T follicular helper cell (primary cell): ENCODE results near the gene USO1.
A peak's percentile ranks its signal among the peaks of the same experiment; 100 is the strongest.
"Not testable (repeated sequence)": the region's sequence is repeated elsewhere in the genome, so short reads cannot be mapped to it uniquely, and the experiment has no call there.

Experiments
- DNase-seq: peaks from one replicate; pipeline ENCODE4 v3.0.0-alpha.2; 2020; ENCODE audit warnings: low read depth

Gene USO1

DNA sequence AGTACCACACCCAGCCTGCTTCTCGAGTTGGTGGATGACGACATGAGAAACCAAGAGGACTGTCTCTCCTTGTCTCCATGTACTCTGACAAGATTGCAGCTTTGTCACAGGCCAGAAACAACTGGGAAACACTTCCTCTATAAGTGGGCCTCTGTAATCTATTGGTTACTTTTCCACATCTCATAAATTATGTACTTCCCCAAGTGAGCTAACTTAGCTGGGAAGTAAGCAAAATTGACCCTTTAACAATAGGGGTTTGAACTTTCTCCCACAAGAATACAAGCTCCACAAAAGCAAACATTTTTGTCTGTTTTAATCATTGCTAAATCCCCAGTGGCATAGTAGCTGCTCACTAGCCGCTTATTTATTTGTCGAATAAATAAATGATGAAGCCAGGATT lies 14.1 kb upstream of the USO1 start:
- no peak for DNase-seq

DNA sequence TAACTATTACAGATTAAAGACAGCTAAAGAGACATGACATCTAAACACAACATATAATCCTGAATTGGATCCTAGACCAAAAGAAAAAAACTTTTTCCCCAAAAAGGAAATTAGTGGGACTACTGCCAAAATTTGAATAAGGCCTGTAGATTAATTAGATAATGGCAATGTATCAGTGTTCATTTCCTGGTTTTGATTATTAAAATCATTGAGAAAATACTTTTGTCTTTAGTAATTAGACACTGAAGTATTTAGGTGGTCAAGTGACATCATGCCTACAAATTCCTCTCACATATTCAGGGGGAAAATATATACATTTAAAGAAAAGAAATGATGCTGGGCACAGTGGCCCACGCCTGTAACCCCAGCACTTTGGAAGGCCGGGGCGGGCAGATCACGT lies 10.4 kb upstream of the USO1 start:
- DNase-seq = no peak

DNA sequence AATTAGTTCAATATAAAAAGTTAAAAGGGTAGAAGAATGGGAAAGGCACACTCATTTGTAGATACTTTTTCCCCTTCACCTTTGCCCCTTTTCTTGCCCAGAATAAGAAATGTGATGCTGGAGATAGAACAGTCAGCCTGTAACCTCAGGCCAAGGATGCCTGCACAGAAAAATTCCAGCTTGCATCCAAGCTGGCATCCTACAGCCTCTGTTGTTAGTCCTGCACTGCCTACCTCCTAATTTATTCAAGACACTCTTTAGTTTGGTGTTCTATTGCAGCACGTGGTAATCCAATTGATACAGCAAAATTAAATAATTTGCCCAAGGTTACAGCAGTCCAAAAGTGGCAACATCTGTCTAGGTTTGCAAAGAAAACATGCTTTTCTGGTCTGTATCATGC lies 9.7 kb upstream of the USO1 start:
- no peak for DNase-seq

DNA sequence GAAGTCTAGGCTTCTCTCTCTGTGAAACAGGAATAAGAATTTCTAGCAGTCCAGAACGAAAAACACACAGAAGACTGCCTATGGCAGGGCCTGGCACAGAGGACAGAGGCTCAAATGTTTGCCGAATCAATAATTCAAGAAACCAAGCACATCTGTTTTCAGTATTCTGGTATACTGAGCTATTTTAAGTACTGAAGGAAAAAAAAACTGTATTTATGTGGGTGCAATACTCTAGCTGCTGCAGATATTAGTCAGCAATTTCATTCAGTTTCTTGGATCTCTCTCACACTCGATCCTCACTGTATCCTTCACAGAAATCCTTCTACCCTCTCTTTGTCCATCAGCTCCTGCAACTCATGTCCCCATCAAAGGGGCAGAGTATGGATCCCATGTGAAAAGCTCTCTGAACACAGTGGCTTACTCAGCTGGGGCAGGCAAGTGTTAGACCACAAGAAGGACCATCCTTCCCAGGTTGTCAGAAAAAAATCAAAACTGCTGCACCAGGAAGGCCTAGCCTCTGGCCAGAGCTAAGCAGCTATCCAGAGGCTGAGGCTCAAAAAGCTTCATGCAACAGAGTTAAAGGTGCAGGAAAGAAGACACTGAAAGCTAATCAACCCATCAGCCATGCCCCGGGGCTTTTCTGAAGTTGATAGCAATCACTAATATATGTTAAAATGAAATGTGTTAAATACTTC lies 9.1 kb upstream of the USO1 start:
- no peak for DNase-seq

DNA sequence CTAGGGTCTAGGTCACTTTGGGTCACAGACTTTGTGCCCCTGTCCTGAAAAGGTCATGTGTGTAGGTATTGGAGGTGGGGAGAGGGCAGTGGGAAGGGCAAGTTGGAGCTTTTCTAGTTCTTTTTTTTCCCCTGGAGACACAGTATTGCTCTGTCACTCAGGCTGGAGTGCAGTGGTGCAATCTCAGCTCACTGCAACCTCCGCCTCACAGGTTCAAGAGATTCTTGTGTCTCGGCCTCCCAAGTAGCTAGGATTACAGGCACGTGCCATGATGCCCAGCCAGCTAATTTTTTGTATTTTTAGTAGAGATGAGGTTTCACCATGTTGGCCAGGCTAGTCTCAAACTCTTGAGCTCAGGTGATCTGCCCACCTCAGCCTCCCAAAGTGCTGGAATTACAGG lies 8.3 kb upstream of the USO1 start:
- not testable (repeated sequence) for DNase-seq

DNA sequence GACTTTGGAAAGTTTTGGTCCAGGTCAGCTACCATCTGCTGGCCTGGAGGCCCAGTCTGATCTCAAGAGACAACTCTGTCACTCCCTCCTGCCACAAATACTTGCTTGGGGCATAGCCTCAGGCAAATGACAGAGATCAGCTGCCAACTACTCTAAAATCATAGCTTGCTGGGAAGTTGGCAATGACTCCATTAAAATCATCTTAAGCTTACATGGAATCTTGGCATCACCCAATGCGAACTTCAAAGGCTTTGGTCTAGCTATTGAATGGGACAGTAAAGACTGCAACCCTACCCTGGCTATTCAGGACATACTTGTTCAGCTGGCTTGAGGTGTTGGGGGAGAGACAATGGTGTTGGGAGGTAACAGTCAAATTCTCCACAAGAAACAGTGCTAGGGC lies 7.0 kb upstream of the USO1 start:
- DNase-seq = no peak

DNA sequence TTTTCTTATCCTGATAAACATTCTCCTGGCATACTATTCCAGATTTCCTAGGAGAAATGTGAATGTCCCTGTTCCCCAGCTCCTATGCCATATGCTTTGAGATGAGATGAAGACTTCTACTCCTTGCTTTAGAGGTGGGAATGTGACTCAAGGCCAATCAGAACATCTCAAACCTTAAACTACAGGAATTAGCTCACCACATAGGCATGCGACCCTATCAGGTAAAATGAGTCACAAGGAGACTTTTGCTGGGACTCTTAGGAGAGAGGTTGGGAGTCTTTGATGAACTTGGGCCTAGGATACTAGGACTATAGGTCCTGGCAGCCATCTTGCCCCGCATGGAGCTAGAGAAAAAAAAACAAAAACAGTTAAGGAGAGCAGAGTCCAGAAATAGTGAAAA lies 5.8 kb upstream of the USO1 start:
- DNase-seq = no peak

DNA sequence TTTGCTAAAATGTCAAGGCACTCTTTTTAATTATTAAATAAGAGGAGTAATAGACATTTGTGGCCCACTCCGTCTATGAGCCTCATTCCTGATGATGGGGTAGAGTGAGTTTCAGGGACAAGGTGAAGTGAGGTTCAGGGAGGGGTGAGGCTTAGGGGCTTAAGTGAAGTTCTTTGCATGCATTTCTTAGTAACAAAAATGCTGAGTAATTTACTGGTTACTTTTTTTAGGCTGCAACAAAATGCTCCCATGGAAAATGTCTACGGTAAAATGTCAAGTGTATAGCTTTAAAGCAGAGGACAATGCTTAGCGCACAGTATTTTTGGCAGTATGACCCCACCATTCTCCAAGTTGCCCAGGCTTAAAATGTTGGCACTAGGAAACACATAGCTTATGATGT lies 2.0 kb upstream of the USO1 start:
- no peak for DNase-seq

DNA sequence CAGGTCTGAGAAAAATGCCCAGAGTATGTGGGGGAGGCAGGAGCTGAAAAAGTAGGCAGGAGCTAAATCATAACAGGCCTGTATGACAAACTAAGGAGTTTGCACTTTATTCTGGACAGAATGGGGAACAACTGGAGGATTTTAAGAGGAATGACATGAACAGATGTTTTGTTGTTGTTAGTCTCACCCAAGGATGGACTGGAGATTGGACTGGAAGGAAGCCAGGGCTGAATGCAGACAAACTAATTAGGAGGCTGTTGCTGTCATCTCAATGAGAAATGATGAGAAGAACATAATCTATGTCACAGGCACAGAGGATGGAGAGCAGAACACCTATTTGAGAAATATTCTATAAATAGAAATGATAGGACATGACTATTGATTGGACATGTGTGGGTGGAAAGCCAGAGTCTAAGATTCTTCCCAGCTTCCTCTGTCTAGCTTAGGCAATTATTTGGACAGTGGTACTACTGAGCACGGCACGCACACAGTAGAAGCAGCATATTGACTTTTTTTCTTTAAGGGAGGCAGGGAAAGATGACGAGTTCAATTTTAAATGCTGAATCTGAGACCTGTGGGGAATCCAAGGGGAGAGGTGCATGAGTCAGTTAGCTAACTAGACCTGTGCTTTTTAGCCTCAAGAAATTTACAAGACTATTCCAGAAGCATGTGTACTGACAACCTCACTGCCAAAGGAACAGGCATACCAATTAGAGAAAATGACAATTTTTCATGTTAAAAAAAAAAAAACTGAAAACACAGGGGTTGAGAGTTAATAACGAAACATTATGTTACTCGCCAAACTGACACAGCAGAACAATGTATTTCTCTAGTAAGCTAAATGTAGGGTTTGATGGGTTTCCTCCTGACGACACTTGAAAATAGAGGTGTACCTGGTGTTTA lies 963 bp upstream of the USO1 start:
- DNase-seq = no peak

DNA sequence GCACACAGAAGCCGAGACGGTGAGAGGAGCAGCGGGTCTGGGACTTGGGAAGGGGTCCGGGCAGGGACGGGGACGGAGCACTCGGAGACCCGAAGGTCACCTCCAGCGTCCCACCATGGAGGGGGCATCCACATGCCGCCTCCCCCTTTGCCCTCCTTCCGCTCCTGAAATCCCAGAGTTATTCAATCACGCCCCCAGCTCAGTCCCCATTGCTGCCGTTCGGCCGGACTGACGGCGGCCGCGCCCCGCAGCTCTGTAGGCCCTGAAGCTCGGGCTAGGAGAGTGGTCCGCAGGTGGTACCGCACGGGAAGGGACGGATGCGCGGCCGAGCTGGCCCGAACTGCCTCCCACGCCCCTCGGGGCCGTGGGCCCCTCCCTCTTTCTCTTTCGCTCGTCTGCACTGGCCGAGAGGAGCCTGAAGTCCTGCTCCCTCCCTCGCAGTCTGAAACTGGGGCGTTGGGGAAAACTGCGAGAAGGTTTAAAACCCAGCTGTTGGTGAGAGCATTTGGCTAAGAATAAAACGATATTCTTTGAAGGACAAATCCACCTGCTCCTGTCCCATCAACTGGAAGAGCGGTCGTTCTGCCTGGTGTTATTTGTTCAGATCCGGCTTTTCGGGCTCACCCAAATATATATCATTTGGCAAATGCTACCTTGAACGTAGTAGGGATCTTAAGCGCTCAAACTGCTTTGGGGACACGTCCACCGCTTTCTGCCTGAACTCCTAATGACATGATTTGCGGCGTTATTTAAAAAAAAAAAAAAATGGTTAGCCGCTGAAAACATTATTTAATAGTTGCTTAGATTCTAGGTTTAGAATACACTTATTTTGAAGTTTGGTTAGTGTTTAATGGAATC lies 719 bp downstream of the USO1 start:
- peak; percentile 16 for DNase-seq

DNA sequence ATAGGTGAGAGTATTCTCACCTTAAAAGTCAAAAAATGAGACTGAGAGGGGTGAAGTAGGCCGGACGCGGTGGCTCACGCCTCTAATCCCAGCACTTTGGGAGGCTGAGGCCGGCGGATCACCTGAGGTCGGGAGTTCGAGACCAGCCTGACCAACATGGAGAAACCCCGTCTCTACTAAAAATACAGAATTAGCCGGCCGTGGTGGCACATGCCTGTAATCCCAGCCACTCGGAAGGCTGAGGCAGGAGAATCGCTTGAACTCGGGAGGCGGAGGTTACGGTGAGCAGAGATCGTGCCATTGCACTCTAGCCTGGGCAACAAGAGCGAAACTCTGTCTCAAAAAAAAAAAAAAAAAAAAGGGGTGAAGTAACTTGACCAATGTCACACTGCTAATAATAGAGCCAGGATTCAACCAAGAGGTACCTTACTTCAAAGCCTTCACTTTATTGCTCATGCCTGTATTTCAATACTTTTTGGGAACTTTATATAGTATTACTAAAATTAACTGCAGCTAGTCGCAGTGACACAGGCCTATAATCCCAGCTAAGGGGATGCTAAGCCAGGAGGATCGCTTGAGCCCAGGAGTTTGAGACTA lies 1.7 kb downstream of the USO1 start:
- not testable (repeated sequence) for DNase-seq

DNA sequence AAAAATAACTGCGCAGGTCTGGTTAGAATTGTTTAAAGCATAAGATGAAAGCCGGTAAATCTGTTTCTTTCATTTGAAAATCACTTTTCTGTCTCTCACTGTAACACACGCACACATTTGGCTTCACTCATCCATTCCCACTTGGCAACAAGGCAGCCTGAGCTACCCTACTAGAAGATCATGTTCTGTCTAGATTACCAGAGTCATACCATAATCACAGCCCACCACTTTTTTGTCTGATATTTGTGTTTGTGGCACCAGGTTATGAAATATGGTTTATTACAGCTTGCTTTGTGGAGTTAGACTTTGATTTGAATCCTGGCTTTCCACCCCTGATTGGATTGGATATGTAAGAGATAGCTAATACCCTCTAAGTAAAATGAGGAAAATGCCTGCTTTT lies 2.2 kb downstream of the USO1 start:
- DNase-seq = no peak

DNA sequence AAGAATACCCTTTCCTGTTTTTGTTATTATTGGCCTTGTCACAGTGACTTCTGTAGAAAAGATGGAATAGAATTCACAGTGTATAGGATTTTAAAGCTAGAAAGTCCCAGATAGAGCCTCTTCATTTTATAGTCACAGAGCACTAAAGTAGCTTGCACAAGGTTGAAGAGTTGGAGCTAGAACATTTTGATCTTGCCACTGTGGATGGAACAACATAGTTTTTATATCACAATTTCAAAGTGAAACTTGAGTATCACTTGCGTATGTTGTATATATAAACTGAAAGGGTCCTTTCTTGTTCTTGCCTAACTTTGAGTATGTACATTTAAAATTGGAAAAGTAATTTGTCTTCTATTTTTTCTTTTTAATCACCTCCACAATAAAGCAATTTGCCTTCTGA lies 2.7 kb downstream of the USO1 start:
- no peak for DNase-seq

DNA sequence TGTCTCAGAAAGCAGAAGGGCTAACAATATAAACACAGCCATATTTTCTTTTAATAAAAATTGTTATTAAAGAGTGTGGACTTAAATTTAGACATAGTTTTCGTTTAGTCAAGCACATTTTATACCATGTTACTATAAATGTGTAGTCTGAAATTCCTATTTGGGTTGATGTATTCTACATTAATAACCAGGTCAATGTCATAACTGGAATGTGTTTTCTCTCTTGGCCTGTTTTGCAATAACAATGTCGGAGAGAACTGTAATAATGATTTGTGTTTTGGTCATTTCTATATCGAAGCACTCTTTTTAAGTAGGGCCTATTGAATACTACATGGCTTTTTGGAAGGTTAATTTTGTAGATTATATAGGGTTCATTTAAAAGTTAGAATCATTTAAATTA lies 5.5 kb downstream of the USO1 start:
- no peak for DNase-seq

DNA sequence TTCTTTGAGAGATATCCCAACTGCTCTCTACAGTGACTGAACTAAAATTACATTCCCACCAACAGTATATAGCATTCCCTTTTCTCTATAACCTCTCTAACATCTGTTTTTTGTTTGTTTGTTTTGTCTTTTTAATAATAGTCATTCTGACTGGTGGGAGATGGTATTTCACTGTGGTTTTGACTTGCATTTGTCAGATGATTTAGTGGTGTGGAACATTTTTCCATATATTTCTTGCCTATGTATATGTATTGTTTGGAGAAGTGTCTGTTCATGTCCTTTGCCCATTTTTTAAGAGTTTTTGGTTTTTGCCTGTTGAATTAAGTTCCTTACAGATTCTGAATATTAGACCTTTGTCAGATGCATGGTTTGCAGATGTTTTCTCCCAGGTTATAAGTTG lies 9.0 kb downstream of the USO1 start:
- no peak for DNase-seq

DNA sequence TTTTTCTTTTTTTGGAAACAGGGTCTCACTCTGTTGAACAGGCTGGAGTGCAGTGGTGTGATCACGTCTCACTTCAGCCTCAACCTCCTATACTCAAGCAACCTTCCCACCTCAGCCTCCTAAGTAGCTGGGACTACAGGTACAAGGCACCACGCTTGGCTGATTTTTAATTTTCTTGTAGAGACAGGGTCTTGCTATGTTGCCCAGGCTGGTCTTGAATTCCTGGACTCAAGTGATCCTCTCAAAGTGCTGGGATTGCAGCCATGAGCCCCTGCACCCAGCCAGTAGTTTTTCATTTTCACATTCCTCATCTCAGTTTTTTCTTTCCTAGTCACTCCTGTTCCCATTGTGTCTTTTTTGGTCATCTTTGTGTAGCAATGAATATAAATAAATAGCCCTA lies 11.1 kb downstream of the USO1 start:
- DNase-seq = no peak

DNA sequence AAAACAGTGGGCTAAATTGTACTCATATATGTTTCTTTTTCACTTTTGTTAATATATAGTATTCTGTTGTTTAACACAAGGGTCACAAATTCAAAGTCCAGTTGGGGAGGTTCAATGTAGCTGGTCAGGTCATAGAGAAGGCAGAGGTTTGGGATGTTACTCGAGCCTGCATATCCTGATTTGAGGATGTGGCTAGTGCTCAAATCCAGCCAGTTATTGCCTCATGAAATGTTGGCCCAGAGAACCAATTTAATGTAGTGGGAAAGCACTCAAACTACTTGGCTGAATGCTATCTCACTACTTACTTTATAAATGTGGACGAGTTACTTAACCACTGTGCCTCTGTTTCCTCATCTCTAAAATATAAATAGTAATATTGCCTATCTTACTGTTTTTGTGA lies 12.5 kb downstream of the USO1 start:
- no peak for DNase-seq

DNA sequence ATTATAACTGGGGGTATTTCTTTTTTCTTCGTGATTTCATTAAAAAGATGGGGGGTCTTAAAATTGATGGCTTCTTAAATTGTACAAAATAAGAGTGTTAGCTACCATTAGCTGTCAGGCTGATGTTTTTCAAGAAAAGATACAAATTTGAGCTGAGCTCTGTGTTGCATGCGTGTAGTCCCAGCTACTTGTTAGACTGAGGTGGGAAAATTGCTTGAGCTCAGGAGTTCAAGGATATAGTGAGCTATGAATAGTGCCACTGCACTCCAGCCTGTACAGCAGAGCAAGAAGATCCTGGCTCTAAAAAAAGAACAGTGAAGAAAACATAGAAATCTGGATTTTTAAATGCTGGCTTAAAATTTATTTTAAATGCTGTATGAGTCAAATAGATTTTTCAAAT lies 13.0 kb downstream of the USO1 start:
- DNase-seq = no peak

DNA sequence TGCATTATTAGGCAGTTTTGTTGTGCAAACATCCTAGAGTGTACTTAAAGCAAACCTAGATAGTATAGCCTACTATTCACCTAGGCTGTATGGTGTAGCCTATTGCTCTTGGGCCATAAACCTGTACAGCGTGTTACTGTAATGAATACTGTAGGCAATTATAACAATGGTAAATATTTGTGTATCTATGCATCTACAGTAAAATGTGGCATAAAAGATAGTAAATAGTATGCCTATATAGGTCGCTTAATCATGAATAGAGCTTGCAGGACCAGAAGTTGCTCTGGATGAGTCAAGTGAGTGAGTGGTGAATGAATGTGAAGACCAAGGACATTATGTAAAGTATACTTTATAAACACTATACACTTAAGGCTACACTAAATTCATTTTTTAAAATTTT lies 16.6 kb downstream of the USO1 start:
- DNase-seq = no peak

DNA sequence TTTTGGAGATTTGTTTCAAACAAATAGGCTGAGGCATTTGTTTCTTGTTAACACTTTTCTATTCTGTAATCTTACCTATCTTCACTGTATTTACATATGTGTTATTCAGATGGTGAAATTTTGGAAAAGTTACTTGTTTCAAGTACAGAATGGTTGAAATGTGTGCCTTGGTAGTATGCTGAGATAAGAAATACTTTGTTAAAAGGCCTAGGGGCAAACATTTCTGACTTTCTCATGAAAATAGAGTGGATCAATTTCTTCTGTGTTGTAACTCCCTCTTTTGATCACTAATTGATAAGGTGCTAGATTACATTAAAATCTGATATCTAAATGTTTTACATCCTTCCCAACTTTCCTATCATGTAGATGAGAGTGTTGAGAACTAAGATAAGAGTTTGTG lies 18.1 kb downstream of the USO1 start:
- DNase-seq = no peak

DNA sequence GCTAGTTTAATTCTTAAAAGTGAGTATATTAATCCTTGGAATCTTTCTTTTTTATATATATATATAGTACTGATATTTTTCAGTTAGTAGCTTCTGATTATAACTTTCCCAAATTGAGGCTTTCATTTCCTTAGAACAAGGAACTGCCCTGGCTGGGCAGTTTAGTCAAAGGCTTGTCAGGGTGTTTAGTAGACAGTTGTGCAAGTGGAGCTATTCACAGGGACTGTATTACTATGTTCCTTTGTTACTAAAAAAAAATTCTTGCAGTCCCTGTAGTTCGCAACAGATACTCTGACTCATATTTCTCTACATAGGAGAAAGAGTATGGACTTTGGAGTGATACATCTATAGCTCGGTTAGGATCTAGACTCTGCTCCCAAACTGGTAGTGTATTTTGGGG lies 20.8 kb downstream of the USO1 start:
- no peak for DNase-seq

DNA sequence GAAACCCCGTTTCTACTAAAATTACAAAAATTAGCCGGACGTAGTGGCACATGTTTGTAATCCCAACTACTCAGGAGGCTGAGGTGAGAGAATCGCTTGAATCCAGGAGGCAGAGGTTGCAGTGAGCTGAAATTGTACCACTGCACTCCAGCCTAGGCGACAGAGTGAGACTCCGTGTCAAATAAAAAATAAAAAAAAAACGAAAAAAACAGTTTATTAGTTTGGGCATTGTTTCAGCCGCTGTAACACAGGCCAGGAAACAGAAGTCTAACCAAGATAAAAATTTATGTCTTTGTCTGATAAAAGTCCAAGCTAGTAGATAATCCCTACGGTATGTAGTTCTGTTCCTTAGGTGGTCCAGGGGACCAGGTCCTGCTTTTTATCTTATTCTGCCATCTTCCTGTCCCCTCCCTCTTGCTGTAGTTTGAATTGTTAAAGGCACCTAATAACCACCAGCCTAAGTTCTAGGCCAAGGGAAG lies 21.4 kb downstream of the USO1 start:
- DNase-seq = no peak
